ENCODE data around the gene CAPN7.

- TF ChIP-seq CTCF (conservative IDR thresholded peaks at IDR 0.05 in 1 of 2, IDR thresholded peaks at IDR 0.05 in 1 of 2; ENCODE audit: low read depth in 1 of 2, low read length in 2 of 2) = no peak
- no peak for TF ChIP-seq EZH2 (IDR thresholded peaks at IDR 0.05; ENCODE audit: low read length, missing control alignments)
Measured at GRCh38 chr3:15164340-15164739, 41.7 kb upstream of the CAPN7 start.

All from fibroblast of lung (primary cell).